Ectodermal cell (in vitro differentiated cells): ENCODE data around the gene ZNF625.
"Not testable (repeated sequence)": the region's sequence is repeated elsewhere in the genome, so short reads cannot be mapped to it uniquely, and the experiment has no call there.

ENCODE experiments used
- H3K27ac ChIP-seq: 2 replicates; pipeline ENCODE4 v1.7.0; 2013; ENCODE audit warnings: mild to moderate bottlenecking, low read depth, low read length; ENCODE audit not compliant: insufficient read depth, poor library complexity, severe bottlenecking
- H3K27me3 ChIP-seq: 2 replicates; pipeline ENCODE4 v1.7.0; 2013; ENCODE audit warnings: mild to moderate bottlenecking, low read length; ENCODE audit not compliant: insufficient read depth, control insufficient read depth, poor library complexity, severe bottlenecking
- H3K36me3 ChIP-seq: one replicate; pipeline ENCODE4 v1.7.0; 2013; ENCODE audit warnings: low read length; ENCODE audit not compliant: control insufficient read depth, insufficient read depth
- H3K4me1 ChIP-seq: one replicate; pipeline ENCODE4 v1.7.0; 2013; ENCODE audit warnings: low read length; ENCODE audit not compliant: control insufficient read depth, insufficient read depth
- H3K4me3 ChIP-seq: 2 replicates; pipeline ENCODE4 v1.7.0; 2013; ENCODE audit warnings: low read depth, low read length, control low read depth; ENCODE audit not compliant: insufficient read depth
- H3K9me3 ChIP-seq: 2 replicates; pipeline ENCODE4 v1.7.0; 2013; ENCODE audit warnings: mild to moderate bottlenecking, low read length, moderate library complexity; ENCODE audit not compliant: control insufficient read depth
- WGBS, 2 experiments: methylation state at CpG; one replicate each; pipeline ENCODE4 v1.1.7; 2013; ENCODE audit warnings: missing lambda C conversion rate in 2 of 2; 5-methylcytosine and 5-hydroxymethylcytosine counted together

The ZNF625 gene

DNA sequence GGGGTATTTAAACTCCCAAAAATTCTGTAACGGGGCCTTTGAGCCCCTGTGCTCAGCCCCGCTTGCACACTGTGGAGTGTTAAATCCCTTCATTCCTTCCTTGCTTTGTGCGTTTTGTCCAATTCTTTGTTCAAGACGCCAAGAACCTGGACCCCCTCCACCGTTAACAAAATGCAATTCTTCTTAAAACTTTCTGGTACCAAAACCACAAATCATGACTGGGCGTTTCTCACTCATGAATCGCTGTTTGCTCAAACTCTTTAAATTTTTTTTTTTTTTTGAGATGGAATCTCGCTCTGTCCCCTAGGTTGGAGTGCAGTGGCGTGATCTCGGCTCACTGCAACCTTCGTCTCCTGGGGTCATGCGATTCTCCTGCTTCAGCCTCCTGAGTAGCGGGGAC lies 17.3 kb downstream of the ZNF625 start:
- Histone ChIP-seq H3K36me3 (peaks cover 55% of the 10 kb centered on the region), H3K27ac (peak overlapping the region; percentile 99), H3K27me3 (no peaks in the 10 kb centered on the region), H3K9me3 (no peaks in the 10 kb centered on the region), H3K4me1 (peaks cover 6% of the 10 kb centered on the region), H3K4me3 (peak overlapping the region; percentile 84)
- 52% methylated on average over 13 of the region's 13 CpGs for WGBS, 2 experiments

DNA sequence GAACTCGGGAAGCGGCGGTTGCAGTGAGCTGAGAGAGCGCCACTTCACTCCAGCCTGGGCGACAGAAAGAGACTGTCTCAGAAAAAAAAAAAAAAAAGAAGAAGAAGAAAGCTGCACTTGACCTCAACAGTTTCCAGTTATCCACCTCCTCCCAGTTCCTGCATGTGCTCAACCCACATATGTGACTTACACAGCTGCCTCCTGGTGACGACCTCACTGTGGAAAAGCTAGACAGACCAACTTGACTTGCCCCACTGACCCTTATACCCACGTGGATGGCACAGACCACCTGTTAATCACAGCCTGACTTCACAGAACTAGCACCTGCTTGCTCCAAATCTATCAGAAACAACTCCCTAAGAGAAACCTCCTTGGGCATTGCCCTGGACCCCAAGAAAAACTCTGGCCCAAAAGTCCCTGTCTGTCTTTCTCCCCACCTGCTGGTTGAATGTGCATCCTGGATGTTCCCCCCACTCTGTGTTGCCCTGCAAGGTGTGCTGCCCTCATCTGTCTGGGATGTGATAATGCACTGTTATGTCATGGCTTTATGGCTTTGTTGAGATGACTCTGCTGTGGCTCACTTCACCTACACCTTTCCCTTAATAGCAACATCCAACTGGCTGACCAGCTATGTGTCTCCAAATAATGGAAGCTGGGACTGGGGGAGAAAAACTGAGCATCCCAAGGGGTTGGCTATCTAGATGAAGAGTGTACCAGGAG lies 19.2 kb downstream of the ZNF625 start:
- WGBS, 2 experiments: 75 to 82% methylated on average over 7 of the region's 7 CpGs
- Histone ChIP-seq H3K4me3 (no peak overlapping the region), H3K9me3 (peaks cover 8% of the 10 kb centered on the region), H3K4me1 (peaks cover 6% of the 10 kb centered on the region), H3K36me3 (peaks cover 63% of the 10 kb centered on the region), H3K27me3 (no peaks in the 10 kb centered on the region), H3K27ac (no peak overlapping the region)

DNA sequence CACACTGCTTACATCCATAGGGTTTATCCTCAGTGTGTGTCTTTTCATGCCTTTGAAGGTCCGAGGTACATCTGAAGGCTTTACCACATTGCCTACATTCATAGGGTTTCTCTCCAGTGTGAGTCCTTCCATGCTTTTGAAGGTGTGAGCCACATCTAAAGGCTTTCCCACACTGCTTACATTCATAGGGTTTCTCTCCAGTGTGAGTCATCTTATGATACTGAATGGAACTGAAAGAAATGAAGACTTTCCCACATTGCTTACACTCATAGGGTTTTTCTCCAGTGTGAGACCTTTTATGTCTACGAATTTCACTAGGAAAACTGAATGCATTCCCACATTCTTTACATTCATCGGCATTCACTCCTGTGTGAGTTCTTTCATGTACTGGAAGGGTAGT lies 23.5 kb downstream of the ZNF625 start:
- Histone ChIP-seq H3K27me3 (no peaks in the 10 kb centered on the region), H3K27ac (no peak overlapping the region), H3K4me3 (no peak overlapping the region), H3K36me3 (peaks cover 69% of the 10 kb centered on the region), H3K4me1 (no peaks in the 10 kb centered on the region), H3K9me3 (peaks cover 11% of the 10 kb centered on the region)
- 96 to 99% methylated on average over 3 of the region's 3 CpGs for WGBS, 2 experiments

DNA sequence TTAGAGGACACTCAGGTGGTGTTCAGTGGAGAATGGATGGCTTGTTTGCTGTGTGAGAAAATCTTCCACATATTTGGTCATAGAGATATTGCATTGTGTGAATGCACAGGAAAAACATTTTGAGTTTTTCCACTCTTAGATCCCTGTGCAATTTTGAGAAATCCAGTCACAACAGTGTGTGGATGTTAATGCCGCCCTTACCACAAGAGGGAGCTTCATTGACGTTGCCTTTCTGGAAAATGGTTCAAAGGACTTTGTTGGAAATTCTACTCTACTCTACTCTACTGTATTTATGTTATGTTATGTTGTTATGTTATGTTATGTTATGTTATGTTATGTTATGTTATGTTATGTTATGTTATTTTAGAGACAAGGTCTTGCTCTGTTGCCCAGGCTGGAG lies 29.8 kb downstream of the ZNF625 start:
- 43 to 67% methylated on average over 1 to 2 of the region's 2 CpGs for WGBS, 2 experiments

DNA sequence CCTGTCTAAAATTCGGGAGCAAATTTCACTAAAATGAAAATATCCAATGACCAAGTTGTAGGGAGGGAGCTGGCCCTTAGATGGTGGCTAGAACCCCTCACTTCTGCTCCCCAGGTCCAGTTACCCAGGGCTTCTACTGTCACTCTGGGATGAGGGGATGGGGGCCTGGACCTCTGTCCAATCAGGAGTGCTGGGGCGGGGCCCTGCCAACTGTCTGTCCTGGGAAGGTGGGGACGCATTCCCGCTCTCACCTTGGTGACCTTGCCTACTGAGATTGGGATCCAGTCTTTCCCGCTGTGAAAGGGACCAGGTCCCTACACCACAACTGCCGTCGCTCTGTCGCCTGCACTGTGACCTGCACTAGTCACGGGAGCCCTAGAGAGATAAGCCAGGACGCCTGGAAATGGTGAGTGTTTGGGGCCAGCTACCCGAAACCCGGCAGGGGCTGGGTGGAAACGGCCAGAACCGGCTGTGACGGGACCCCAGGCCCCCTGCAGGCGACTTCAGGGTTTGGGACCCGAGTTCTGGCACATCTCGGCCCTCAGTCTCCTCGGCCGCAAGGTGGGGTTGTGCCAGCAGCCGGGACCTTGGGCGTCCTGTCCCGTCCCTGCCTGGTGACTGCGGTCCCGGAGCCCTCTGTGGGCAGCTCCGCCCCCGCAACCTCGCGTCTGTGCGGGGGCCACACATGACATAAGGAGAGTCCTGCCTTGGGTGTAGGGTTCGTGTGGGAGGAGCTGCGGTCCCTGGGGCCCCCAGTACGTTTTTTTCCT lies 39.1 kb downstream of the ZNF625 start:
- no peak overlapping the region for H3K4me3 ChIP-seq
- no peaks in the 10 kb centered on the region for H3K4me1 ChIP-seq
- H3K36me3 ChIP-seq: peaks cover 27% of the 10 kb centered on the region
- H3K27ac ChIP-seq: no peak overlapping the region
- H3K27me3 ChIP-seq: no peaks in the 10 kb centered on the region
- WGBS, 2 experiments: 94 to 95% methylated on average over 33 of the region's 33 CpGs
- H3K9me3 ChIP-seq: peaks cover 5% of the 10 kb centered on the region

More for the DNA sequence above, 29.8 kb downstream of the ZNF625 start:
- H3K27ac ChIP-seq: no peak overlapping the region
- H3K27me3 ChIP-seq: no peaks in the 10 kb centered on the region
- H3K36me3 ChIP-seq: peaks cover 10% of the 10 kb centered on the region
- H3K9me3 ChIP-seq: peaks cover 4% of the 10 kb centered on the region
- H3K4me1 ChIP-seq: no peaks in the 10 kb centered on the region
- H3K4me3 ChIP-seq: no peak overlapping the region

DNA sequence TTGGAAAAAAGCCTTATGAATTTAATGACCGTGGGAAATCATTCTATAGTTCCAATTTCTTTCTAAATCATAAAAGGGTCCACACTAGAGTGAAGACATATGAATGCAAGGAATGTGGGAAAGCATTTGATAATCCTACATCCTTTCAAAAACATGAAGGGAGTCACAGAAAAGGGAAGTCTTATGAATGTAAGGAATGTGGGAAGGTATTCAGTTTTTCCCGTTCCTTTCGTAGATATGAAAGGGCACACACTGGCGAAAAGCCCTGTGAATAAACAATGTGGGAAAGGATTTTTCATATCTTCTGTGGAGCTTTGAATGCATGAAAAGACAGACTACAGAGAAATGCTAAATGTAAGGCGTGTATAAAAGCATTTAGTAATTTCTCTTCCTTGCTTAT lies 43.4 kb downstream of the ZNF625 start:
- Histone ChIP-seq H3K4me3 (no peak overlapping the region), H3K27me3 (no peaks in the 10 kb centered on the region), H3K9me3 (peaks cover 24% of the 10 kb centered on the region), H3K36me3 (peaks cover 66% of the 10 kb centered on the region), H3K27ac (no peak overlapping the region), H3K4me1 (no peaks in the 10 kb centered on the region)
- 85 to 92% methylated on average over 5 of the region's 5 CpGs for WGBS, 2 experiments

DNA sequence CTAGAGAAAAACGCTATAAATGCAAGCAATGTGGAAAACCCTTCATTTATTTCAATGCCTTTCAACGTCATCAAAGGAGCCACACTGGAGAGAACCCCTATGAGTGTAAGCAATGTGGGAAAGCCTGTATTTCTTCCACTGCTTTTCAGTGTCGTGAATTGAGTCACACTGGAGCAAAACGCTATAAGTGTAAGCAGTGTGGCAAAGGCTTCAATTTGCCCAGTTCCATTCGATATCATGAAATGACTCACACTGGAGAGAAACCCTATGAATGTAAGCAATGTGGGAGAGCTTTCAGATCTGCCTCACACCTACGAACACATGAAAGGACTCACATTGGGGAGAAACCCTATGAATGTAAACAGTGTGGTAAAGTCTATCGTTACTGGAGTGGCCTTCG lies 43.8 kb downstream of the ZNF625 start:
- peaks cover 66% of the 10 kb centered on the region for H3K36me3 ChIP-seq
- no peak overlapping the region for H3K4me3 ChIP-seq
- WGBS, 2 experiments: 94 to 98% methylated on average over 8 of the region's 8 CpGs
- no peak overlapping the region for H3K27ac ChIP-seq
- H3K27me3 ChIP-seq: no peaks in the 10 kb centered on the region
- H3K4me1 ChIP-seq: no peaks in the 10 kb centered on the region
- peaks cover 24% of the 10 kb centered on the region for H3K9me3 ChIP-seq

DNA sequence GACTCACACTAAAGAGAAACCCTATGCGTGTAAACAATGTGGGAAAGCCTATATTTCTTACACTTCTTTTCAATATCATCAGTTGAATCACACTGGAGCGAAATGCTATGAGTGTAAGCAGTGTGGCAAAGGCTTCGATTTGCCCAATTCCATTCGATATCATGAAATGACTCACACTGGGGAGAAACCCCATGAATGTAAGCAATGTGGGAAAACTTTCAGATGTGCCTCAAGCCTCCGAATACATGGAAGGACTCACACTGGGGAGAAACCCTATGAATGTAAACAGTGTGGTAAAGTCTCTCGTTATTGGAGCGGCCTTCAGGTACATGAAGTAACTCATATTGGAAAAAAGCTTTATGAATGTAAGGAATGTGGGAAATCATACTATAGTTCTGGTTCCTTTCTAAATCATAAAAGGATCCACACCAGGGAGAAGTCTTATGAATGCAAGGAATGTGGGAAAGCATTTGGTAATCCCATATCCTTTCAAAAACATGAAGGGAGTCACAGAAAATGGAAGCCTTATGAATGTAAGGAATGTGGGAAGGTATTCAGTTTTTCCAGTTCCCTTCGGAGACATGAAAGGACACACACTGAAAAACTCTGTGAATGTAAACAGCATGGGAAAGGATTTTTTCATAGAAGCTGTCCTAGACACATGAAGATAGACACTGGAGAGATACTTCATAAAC lies 44.4 kb downstream of the ZNF625 start:
- Histone ChIP-seq H3K9me3 (peaks cover 24% of the 10 kb centered on the region), H3K27ac (no peak overlapping the region)

DNA sequence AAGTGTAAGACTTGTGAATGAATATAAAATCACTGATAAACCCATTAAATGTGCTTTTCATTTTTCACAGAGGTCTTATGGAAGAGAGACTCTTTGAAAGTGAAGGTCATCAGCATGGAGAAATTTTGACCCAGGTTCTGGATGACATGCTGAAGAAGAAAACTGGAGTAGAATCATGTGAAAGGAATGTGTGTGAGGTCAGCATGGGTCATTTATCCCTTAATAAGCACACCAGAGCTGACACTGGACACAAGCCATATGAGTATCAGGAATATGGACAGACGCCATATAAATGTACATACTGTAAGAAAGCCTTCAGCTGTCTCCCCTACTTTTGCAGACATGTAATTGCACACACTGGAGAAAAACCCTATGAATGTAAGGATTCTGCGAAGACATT lies 45.4 kb downstream of the ZNF625 start:
- no peak overlapping the region for H3K27ac ChIP-seq
- no peaks in the 10 kb centered on the region for H3K27me3 ChIP-seq
- 47 to 100% methylated on average over 1 to 2 of the region's 2 CpGs for WGBS, 2 experiments
- H3K9me3 ChIP-seq: peaks cover 24% of the 10 kb centered on the region
- no peaks in the 10 kb centered on the region for H3K4me1 ChIP-seq
- H3K4me3 ChIP-seq: no peak overlapping the region
- H3K36me3 ChIP-seq: peaks cover 73% of the 10 kb centered on the region

More for the DNA sequence above, 44.4 kb downstream of the ZNF625 start:
- H3K4me1 ChIP-seq: no peaks in the 10 kb centered on the region
- H3K4me3 ChIP-seq: no peak overlapping the region
- WGBS, 2 experiments: 96% methylated on average over 8 of the region's 8 CpGs
- H3K27me3 ChIP-seq: no peaks in the 10 kb centered on the region
- H3K36me3 ChIP-seq: peaks cover 66% of the 10 kb centered on the region

DNA sequence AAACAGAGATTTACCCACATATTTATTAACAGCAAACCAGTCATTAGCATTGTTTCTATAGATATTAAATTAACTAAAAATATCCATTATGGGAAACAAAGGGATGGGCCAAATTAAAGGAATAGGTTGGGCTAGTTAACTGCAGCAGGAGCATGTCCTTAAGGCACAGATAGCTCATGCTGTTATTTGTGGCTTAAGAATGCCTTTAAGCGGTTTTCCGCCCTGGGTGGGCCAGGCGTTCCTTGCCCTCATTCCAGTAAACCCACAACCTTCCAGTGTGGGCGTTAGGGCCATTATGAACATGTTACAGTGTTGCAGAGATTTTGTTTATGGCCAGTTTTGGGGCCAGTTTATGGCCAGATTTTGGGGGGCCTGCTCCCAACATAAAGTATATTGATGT lies 52.6 kb downstream of the ZNF625 start:
- not testable (repeated sequence) for H3K9me3 ChIP-seq, H3K27ac ChIP-seq, H3K27me3 ChIP-seq, H3K4me1 ChIP-seq, H3K4me3 ChIP-seq
- peaks cover 19% of the 10 kb centered on the region for H3K36me3 ChIP-seq
- 88 to 99% methylated on average over 3 to 4 of the region's 4 CpGs for WGBS, 2 experiments
